Right renal cortex interstitium (tissue), 3 donors: ENCODE data around the gene CDK5. TPM values are rescaled to one million over a fixed set of nuclear protein-coding genes. Genes with fewer than 3 reads are reported as not detected.

Experiments used
- DNase-seq, 3 donors: peaks; one replicate each; pipeline ENCODE4 v3.0.0-alpha.2; 2013; ENCODE audit warnings: low read depth in 3 of 3, low spot score in 2 of 3
- polyA plus RNA-seq, 3 donors: library from polyadenylated mRNA; unstranded; fragments of 120-200 nt; gene quantifications; one replicate each; pipeline ENCODE4 v1.2.1, GENCODE V29; 2013; ENCODE audit not compliant: insufficient read length in 3 of 3

Gene CDK5
- polyA plus RNA-seq, 3 donors, result 15.1 to 19.3 (median 17.1) TPM

GRCh38 chr7:151075662-151075971 is 17.9 kb upstream of the CDK5 start:
- no peak for DNase-seq

GRCh38 chr7:151074817-151075661 is 17.3 kb upstream of the CDK5 start:
- no peak for DNase-seq

GRCh38 chr7:151073990-151074389 is 16.3 kb upstream of the CDK5 start:
- DNase-seq, result no peak

- no peak for DNase-seq
Measured at GRCh38 chr7:151071032-151071866, 13.6 kb upstream of the CDK5 start.

GRCh38 chr7:151070574-151070960 is 12.9 kb upstream of the CDK5 start:
- DNase-seq, result no peak

- no peak for DNase-seq
Measured at GRCh38 chr7:151069841-151070573, 12.3 kb upstream of the CDK5 start.

- no peak for DNase-seq
Measured at GRCh38 chr7:151068069-151068773, 10.5 kb upstream of the CDK5 start.

GRCh38 chr7:151066273-151066974 is 8.7 kb upstream of the CDK5 start:
- no peak for DNase-seq

GRCh38 chr7:151065516-151065915 is 7.8 kb upstream of the CDK5 start:
- no peak for DNase-seq

GRCh38 chr7:151064993-151065392 is 7.3 kb upstream of the CDK5 start:
- DNase-seq, result no peak

- no peak for DNase-seq
Measured at GRCh38 chr7:151064454-151064853, 6.8 kb upstream of the CDK5 start.

- DNase-seq, result no peak
Measured at GRCh38 chr7:151063212-151063561, 5.5 kb upstream of the CDK5 start.

- DNase-seq, result no peak
Measured at GRCh38 chr7:151062399-151063211, 4.9 kb upstream of the CDK5 start.

GRCh38 chr7:151062111-151062398 is 4.4 kb upstream of the CDK5 start:
- DNase-seq, result no peak

GRCh38 chr7:151061213-151062110 is 3.8 kb upstream of the CDK5 start:
- no peak for DNase-seq

GRCh38 chr7:151060416-151061212 is 2.9 kb upstream of the CDK5 start:
- DNase-seq, result no peak

GRCh38 chr7:151060113-151060415 is 2.4 kb upstream of the CDK5 start:
- DNase-seq, result no peak
